PC-9 (cell line): Measurements from ENCODE around the gene TGM6. TPM values are rescaled to one million over a fixed set of nuclear protein-coding genes. Genes with fewer than 3 reads are reported as not detected.

Source experiments
- BruUV-seq: library from RNA; stranded (reverse); fragments of 400-500 nt; replicated peaks from 2 replicates; lab custom pipeline; 2021; lab: Mats Ljungman, UMichigan
- CTCF ChIA-PET: fragments of 300-600 bp; sonication (Branson Sonifier 250); formaldehyde crosslinking; loops from one replicate; lab custom pipeline; 2022; ENCODE audit warnings: antibody characterized with exemption; lab: Charles Lee
- POLR2A ChIA-PET: fragments of 300-600 bp; sonication (Branson Sonifier 250); formaldehyde crosslinking; loops from one replicate; lab custom pipeline; 2022; ENCODE audit warnings: antibody characterized with exemption; ENCODE audit not compliant: unreplicated experiment; lab: Charles Lee
- DNase-seq, 2 experiments: peaks; one replicate each; pipeline versions ENCODE4 v3.0.0 to v3.0.0-alpha.2; 2015 to 2022; ENCODE audit warnings: mixed read lengths in 1 of 2
- H2AFZ ChIP-seq: fragments of 200-600 bp; sonication (generic); 2 replicates; pipeline ENCODE4 v1.8.1; 2017; ENCODE audit warnings: antibody characterized with exemption
- H3F3A ChIP-seq: fragments of 200-600 bp; sonication (generic); 2 replicates; pipeline ENCODE4 v1.8.1; 2017; ENCODE audit warnings: antibody characterized with exemption, mild to moderate bottlenecking, low read depth; ENCODE audit not compliant: insufficient read depth
- H3K27ac ChIP-seq: fragments of 200-600 bp; sonication (generic); 2 replicates; pipeline ENCODE4 v1.6.1; 2016; ENCODE audit warnings: mixed run types
- H3K27me3 ChIP-seq: fragments of 200-600 bp; sonication (generic); 2 replicates; pipeline ENCODE4 v1.6.1; 2016; ENCODE audit warnings: low read depth, mixed run types; ENCODE audit not compliant: insufficient read depth
- H3K36me3 ChIP-seq: fragments of 200-600 bp; sonication (generic); 2 replicates; pipeline ENCODE4 v1.6.1; 2016; ENCODE audit warnings: low read depth, mixed run types
- H3K4me1 ChIP-seq: fragments of 200-600 bp; sonication (generic); replicated peaks from 2 replicates; pipeline ENCODE4 v1.6.1; 2016; ENCODE audit warnings: mixed run types; ENCODE audit not compliant: insufficient read depth
- H3K4me2 ChIP-seq: fragments of 200-600 bp; sonication (generic); 2 replicates; pipeline ENCODE4 v1.6.1; 2017; ENCODE audit warnings: mixed run types
- H3K4me3 ChIP-seq: fragments of 200-600 bp; sonication (generic); 2 replicates; pipeline ENCODE4 v1.6.1; 2016; ENCODE audit warnings: mixed run types
- H3K79me2 ChIP-seq: fragments of 200-600 bp; sonication (generic); 2 replicates; pipeline ENCODE4 v1.6.1; 2017; ENCODE audit warnings: low read depth, mixed run types
- H3K9me2 ChIP-seq: fragments of 200-600 bp; sonication (generic); 2 replicates; pipeline ENCODE4 v1.8.1; 2017; ENCODE audit warnings: mild to moderate bottlenecking; ENCODE audit not compliant: insufficient read depth
- H3K9me3 ChIP-seq: fragments of 200-600 bp; sonication (generic); 2 replicates; pipeline ENCODE4 v1.8.1; 2016; ENCODE audit warnings: low read depth; ENCODE audit not compliant: insufficient read depth
- H4K20me1 ChIP-seq: fragments of 200-600 bp; sonication (generic); 2 replicates; pipeline ENCODE4 v1.8.1; 2017; ENCODE audit not compliant: insufficient read depth
- EZH2 ChIP-seq: fragments of 200-600 bp; sonication (generic); IDR thresholded peaks from 2 replicates; pipeline ENCODE4 v1.8.0; 2017; ENCODE audit warnings: antibody characterized with exemption, low read depth
- intact Hi-C: fragments of 100-400 bp; cut with micrococcal nuclease; formaldehyde crosslinking; loops from one replicate; pipeline ENCODE4 v1.10.0; 2022; ENCODE audit not compliant: unreplicated experiment
- total RNA-seq: library from RNA; stranded (reverse); gene quantifications from 2 replicates; pipeline ENCODE4 v1.2.3, GENCODE V29; 2021
- TF ChIP-seq, protein P1 (sequence below): fragments of 200-600 bp; sonication (generic); conservative IDR thresholded peaks from 2 replicates; pipeline ENCODE4 v1.6.1; 2017; ENCODE audit warnings: mixed run types, antibody characterized with exemption, mild to moderate bottlenecking, moderate library complexity

TGM6 gene
- total RNA-seq, 1 experiment from 2014 or later: not detected

DNA sequence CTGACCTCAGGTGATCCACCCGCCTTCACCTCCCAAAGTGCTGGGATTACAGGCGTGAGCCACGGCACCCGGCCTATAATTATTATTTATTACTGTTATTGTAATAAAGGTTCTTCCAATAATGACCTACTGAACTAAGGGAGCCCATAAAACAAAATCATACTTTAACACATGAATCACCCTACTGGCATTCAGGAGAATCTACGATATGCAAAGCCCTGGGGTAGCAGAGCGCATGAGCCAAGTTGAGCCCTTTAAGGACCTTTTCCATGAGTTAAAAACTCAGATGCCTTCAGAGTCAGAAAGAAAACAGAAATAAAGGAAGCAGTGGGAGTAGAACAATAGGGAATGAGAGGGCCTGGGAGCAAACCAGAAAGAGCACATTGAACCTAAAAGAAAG, 48.4 kb downstream of the TGM6 start:
- POLR2A ChIA-PET: no interaction called here
- no peaks in the 10 kb centered on the region for H3K9me2 ChIP-seq
- no peaks in the 10 kb centered on the region for H3F3A ChIP-seq
- H4K20me1 ChIP-seq: no peaks in the 10 kb centered on the region
- no peaks in the 10 kb centered on the region; the same call in 1 of the 2 replicates for H3K27me3 ChIP-seq
- no peak for TF ChIP-seq EZH2
- TF ChIP-seq, protein P1, sequence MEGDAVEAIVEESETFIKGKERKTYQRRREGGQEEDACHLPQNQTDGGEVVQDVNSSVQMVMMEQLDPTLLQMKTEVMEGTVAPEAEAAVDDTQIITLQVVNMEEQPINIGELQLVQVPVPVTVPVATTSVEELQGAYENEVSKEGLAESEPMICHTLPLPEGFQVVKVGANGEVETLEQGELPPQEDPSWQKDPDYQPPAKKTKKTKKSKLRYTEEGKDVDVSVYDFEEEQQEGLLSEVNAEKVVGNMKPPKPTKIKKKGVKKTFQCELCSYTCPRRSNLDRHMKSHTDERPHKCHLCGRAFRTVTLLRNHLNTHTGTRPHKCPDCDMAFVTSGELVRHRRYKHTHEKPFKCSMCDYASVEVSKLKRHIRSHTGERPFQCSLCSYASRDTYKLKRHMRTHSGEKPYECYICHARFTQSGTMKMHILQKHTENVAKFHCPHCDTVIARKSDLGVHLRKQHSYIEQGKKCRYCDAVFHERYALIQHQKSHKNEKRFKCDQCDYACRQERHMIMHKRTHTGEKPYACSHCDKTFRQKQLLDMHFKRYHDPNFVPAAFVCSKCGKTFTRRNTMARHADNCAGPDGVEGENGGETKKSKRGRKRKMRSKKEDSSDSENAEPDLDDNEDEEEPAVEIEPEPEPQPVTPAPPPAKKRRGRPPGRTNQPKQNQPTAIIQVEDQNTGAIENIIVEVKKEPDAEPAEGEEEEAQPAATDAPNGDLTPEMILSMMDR: no peak
- no peak overlapping the region for H3K4me2 ChIP-seq
- H3K27ac ChIP-seq: no peak overlapping the region
- no peak overlapping the region for H2AFZ ChIP-seq
- DNase-seq: no peak
- H3K9me3 ChIP-seq: no peaks in the 10 kb centered on the region
- H3K79me2 ChIP-seq: no peaks in the 10 kb centered on the region
- H3K4me1 ChIP-seq: no peaks in the 10 kb centered on the region
- CTCF ChIA-PET: no interaction called here
- no peaks in the 10 kb centered on the region for H3K36me3 ChIP-seq
- BruUV-seq: no TSS peak
- intact Hi-C loops: no loop called here
- H3K4me3 ChIP-seq: no peak overlapping the region

DNA sequence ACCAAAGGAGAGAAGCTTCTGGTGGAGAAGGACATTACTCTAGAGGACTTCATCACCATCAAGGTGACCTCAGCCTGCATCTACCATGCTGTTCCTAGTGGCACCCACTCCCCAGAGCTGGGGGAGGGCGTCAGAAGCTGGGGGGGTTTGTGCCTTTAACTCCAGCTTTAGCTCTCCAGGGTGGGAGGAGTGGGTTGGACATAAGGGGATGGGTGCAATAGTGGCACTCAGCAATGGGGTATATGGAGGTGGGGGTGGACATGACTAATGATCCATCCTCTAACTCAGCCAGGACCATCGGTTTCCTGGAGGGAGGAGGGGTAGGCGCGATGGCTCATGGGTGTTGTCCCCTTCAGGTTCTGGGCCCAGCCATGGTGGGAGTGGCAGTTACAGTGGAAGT, 49.8 kb downstream of the TGM6 start:
- ChIA-PET CTCF (no interaction called here), POLR2A (no interaction called here)
- H3K27ac ChIP-seq: no peak overlapping the region
- BruUV-seq: no TSS peak
- no peaks in the 10 kb centered on the region for H3K4me1 ChIP-seq
- no peaks in the 10 kb centered on the region for H3K36me3 ChIP-seq
- no peaks in the 10 kb centered on the region; the same call in 1 of the 2 replicates for H3K27me3 ChIP-seq
- H3K9me2 ChIP-seq: no peaks in the 10 kb centered on the region
- H3K79me2 ChIP-seq: no peaks in the 10 kb centered on the region
- H2AFZ ChIP-seq: no peak overlapping the region
- no peaks in the 10 kb centered on the region for H3F3A ChIP-seq
- H3K4me3 ChIP-seq: no peak overlapping the region
- H4K20me1 ChIP-seq: no peaks in the 10 kb centered on the region
- intact Hi-C loops: no loop called here
- H3K4me2 ChIP-seq: no peak overlapping the region
- H3K9me3 ChIP-seq: no peaks in the 10 kb centered on the region
- no peak for DNase-seq
- TF ChIP-seq EZH2: no peak
- TF ChIP-seq, protein P1: no peak

DNA sequence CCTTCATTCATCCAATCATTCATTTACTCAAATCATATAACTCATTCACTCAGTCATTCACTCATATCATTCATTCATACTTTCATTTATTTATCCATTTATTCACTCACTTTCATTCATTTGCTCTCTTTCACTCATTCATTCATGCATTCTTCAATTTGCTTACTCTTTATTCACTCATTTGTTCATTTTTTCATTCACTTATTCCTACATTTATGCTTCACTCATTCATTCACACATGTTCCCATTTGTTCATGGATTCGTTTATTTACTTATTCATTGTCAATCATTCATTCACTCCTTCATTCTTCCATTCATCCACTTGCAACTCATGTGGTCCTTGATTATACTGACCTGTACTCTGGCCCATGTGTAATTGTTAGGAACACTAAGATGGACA, 50.5 kb downstream of the TGM6 start:
- POLR2A ChIA-PET: no interaction called here
- no peak overlapping the region for H2AFZ ChIP-seq

More for the DNA sequence above, 50.5 kb downstream of the TGM6 start:
- no peaks in the 10 kb centered on the region for H4K20me1 ChIP-seq
- DNase-seq: no peak
- no peaks in the 10 kb centered on the region for H3K9me2 ChIP-seq
- H3K27me3 ChIP-seq: no peaks in the 10 kb centered on the region; the same call in 1 of the 2 replicates
- H3K27ac ChIP-seq: no peak overlapping the region
- TF ChIP-seq, protein P1: no peak
- TF ChIP-seq EZH2: no peak
- H3K4me2 ChIP-seq: no peak overlapping the region
- CTCF ChIA-PET: no interaction called here
- no peaks in the 10 kb centered on the region for H3F3A ChIP-seq
- no TSS peak for BruUV-seq
- no peak overlapping the region for H3K4me3 ChIP-seq
- no peaks in the 10 kb centered on the region for H3K36me3 ChIP-seq
- no peaks in the 10 kb centered on the region for H3K79me2 ChIP-seq
- no peaks in the 10 kb centered on the region for H3K4me1 ChIP-seq
- no peaks in the 10 kb centered on the region for H3K9me3 ChIP-seq
- intact Hi-C loops: no loop called here
